ENCODE data around the gene C4orf50.

Gene C4orf50

GRCh38 chr4:5893004-5893580 is 125.1 kb downstream of the C4orf50 start, which contains the start of gene CRMP1:
CRMP1 (minus strand) TSS chr4:5893086; CDS start chr4:5892969, 117 bp downstream.
- Histone ChIP-seq H3K9me3 (ENCODE audit: insufficient read depth, low read length) (no peaks in the 10 kb centered on the region), H3K4me3 (ENCODE audit: low read length) (no peak within 1 kb of the TSS), H3K9ac (ENCODE audit: low read length) (no peak within 1 kb of the TSS), H3K36me3 (replicated peaks; ENCODE audit: low read depth, low read length) (no peaks in the 10 kb centered on the region), H3K4me1 (ENCODE audit: low read length) (no peaks in the 10 kb centered on the region), H2AFZ (ENCODE audit: low read depth, low read length) (no peak within 1 kb of the TSS), H4K20me1 (ENCODE audit: insufficient read depth, low read length) (no peaks in the 10 kb centered on the region), H3K4me2 (ENCODE audit: low read length) (no peak within 1 kb of the TSS), H3K27ac (ENCODE audit: low read length) (no peak within 1 kb of the TSS), H3K27me3 (ENCODE audit: low read depth, low read length) (no peaks in the 10 kb centered on the region), H3K79me2 (ENCODE audit: low read length) (no peaks in the 10 kb centered on the region)
- TF ChIP-seq CTCF (IDR thresholded peaks at IDR 0.05; ENCODE audit: low read depth, low read length): no peak
- no peak for TF ChIP-seq EZH2phosphoT487 (IDR thresholded peaks at IDR 0.05; ENCODE audit: low read depth)

- H3K4me2 ChIP-seq (ENCODE audit: low read length): no peak overlapping the region
- no peak overlapping the region for H3K9ac ChIP-seq (ENCODE audit: low read length)
Observed at GRCh38 chr4:5892323-5893003, 125.8 kb downstream of the C4orf50 start.

GRCh38 chr4:5891563-5892322 is 126.5 kb downstream of the C4orf50 start:
- TF ChIP-seq CTCF (IDR thresholded peaks at IDR 0.05; ENCODE audit: low read depth, low read length): no peak
- TF ChIP-seq EZH2phosphoT487 (IDR thresholded peaks at IDR 0.05; ENCODE audit: low read depth): no peak
- H4K20me1 ChIP-seq (ENCODE audit: insufficient read depth, low read length): no peaks in the 10 kb centered on the region
- no peaks in the 10 kb centered on the region for H3K36me3 ChIP-seq (replicated peaks; ENCODE audit: low read depth, low read length)
- no peaks in the 10 kb centered on the region for H3K27me3 ChIP-seq (ENCODE audit: low read depth, low read length)
- no peak overlapping the region for H2AFZ ChIP-seq (ENCODE audit: low read depth, low read length)
- no peaks in the 10 kb centered on the region for H3K4me1 ChIP-seq (ENCODE audit: low read length)
- no peak overlapping the region for H3K4me3 ChIP-seq (ENCODE audit: low read length)
- no peaks in the 10 kb centered on the region for H3K79me2 ChIP-seq (ENCODE audit: low read length)
- no peak overlapping the region for H3K9ac ChIP-seq (ENCODE audit: low read length)
- no peaks in the 10 kb centered on the region for H3K9me3 ChIP-seq (ENCODE audit: insufficient read depth, low read length)
- H3K4me2 ChIP-seq (ENCODE audit: low read length): no peak overlapping the region
- no peak overlapping the region for H3K27ac ChIP-seq (ENCODE audit: low read length)

More at GRCh38 chr4:5892323-5893003, 125.8 kb downstream of the C4orf50 start:
- no peaks in the 10 kb centered on the region for H3K79me2 ChIP-seq (ENCODE audit: low read length)
- H2AFZ ChIP-seq (ENCODE audit: low read depth, low read length): no peak overlapping the region
- H4K20me1 ChIP-seq (ENCODE audit: insufficient read depth, low read length): no peaks in the 10 kb centered on the region
- no peak overlapping the region for H3K4me3 ChIP-seq (ENCODE audit: low read length)
- no peaks in the 10 kb centered on the region for H3K4me1 ChIP-seq (ENCODE audit: low read length)
- H3K36me3 ChIP-seq (replicated peaks; ENCODE audit: low read depth, low read length): no peaks in the 10 kb centered on the region
- no peak for TF ChIP-seq CTCF (IDR thresholded peaks at IDR 0.05; ENCODE audit: low read depth, low read length)
- no peak for TF ChIP-seq EZH2phosphoT487 (IDR thresholded peaks at IDR 0.05; ENCODE audit: low read depth)
- no peak overlapping the region for H3K27ac ChIP-seq (ENCODE audit: low read length)
- no peaks in the 10 kb centered on the region for H3K9me3 ChIP-seq (ENCODE audit: insufficient read depth, low read length)
- no peaks in the 10 kb centered on the region for H3K27me3 ChIP-seq (ENCODE audit: low read depth, low read length)
